Gastrocnemius medialis (tissue), 4 donors: ENCODE data around the gene METTL16. TPM values are rescaled to one million over a fixed set of nuclear protein-coding genes. Genes with fewer than 3 reads are reported as not detected.
"Not testable (repeated sequence)": the region's sequence is repeated elsewhere in the genome, so short reads cannot be mapped to it uniquely, and the experiment has no call there.

Experiments used
- ATAC-seq, 2 donors: fragments of 150-250 bp; one replicate each; pipeline ENCODE4 v1.9.1; 2016
- DNase-seq, 2 donors: peaks; one replicate each; pipeline ENCODE4 v3.0.0-alpha.2; 2019
- H3K27ac ChIP-seq, 4 donors: fragments of 200-600 bp; sonication (generic); 1 replicate in 1 of 4; 2 replicates in 3 of 4; pipeline ENCODE4 v1.5.1; 2016 to 2018; ENCODE audit warnings: mild to moderate bottlenecking in 2 of 4, moderate library complexity in 1 of 4
- H3K27me3 ChIP-seq, 3 donors: fragments of 200-600 bp; sonication (generic) in 2 of 3; 1 replicate in 1 of 3; 2 replicates in 2 of 3; pipeline versions ENCODE4 v1.5.1 to v1.6.0; 2016 to 2019; ENCODE audit warnings: mild to moderate bottlenecking in 1 of 3, moderate library complexity in 1 of 3
- H3K36me3 ChIP-seq, 2 donors: fragments of 200-600 bp; sonication (generic) in 1 of 2; one replicate each; pipeline ENCODE4 v1.5.1; 2017 to 2018
- H3K4me1 ChIP-seq, 2 donors: fragments of 200-600 bp; sonication (generic) in 1 of 2; one replicate each; pipeline ENCODE4 v1.5.1; 2016 to 2017; ENCODE audit warnings: mild to moderate bottlenecking in 2 of 2
- H3K4me3 ChIP-seq, 4 donors: fragments of 200-600 bp; sonication (generic) in 3 of 4; 1 replicate in 1 of 4; 2 replicates in 3 of 4; pipeline ENCODE4 v1.5.1; 2016 to 2019; ENCODE audit warnings: mild to moderate bottlenecking in 2 of 4
- H3K9me3 ChIP-seq, 3 donors: fragments of 200-600 bp; sonication (generic) in 2 of 3; 1 replicate in 1 of 3; 2 replicates in 2 of 3; pipeline ENCODE4 v1.5.1; 2016 to 2019
- CTCF ChIP-seq, 5 experiments: fragments of 450-650 bp in 3 of 5; fragments of 200-600 bp in 2 of 5; sonication (generic) in 2 of 5; IDR thresholded peaks in 4 of 5; conservative IDR thresholded peaks in 1 of 5; 1 replicate in 4 of 5; 2 replicates in 1 of 5; pipeline ENCODE4 v1.5.1; 2016 to 2019; ENCODE audit warnings: antibody characterized with exemption in 5 of 5, mild to moderate bottlenecking in 3 of 5, moderate library complexity in 3 of 5
- POLR2A ChIP-seq, 2 donors: fragments of 450-650 bp; IDR thresholded peaks; one replicate each; pipeline ENCODE4 v1.6.1; 2017; ENCODE audit warnings: antibody characterized with exemption in 2 of 2, mild to moderate bottlenecking in 2 of 2, moderate library complexity in 2 of 2
- in situ Hi-C, 4 donors: fragments of 200-750 bp; cut with MboI; loops; one replicate each; pipeline versions ENCODE4 v1.15.0 to v1.8.0; 2017; ENCODE audit warnings: low sequenced_read_pairs in 4 of 4
- intact Hi-C: fragments of 100-400 bp; cut with DNase I; formaldehyde crosslinking; loops from one replicate; pipeline ENCODE4 v1.15.1; 2023; ENCODE audit warnings: low total_unique reads
- total RNA-seq, 4 donors: library from RNA; depleted of rRNA; stranded (reverse); fragments of >200 nt; gene quantifications; one replicate each; pipeline versions ENCODE4 v1.1.0 to v1.2.3, GENCODE V29; 2016

METTL16 gene
- total RNA-seq, 4 donors from 2014 or later: 18.2 to 59.7 (median 25.4) TPM

DNA sequence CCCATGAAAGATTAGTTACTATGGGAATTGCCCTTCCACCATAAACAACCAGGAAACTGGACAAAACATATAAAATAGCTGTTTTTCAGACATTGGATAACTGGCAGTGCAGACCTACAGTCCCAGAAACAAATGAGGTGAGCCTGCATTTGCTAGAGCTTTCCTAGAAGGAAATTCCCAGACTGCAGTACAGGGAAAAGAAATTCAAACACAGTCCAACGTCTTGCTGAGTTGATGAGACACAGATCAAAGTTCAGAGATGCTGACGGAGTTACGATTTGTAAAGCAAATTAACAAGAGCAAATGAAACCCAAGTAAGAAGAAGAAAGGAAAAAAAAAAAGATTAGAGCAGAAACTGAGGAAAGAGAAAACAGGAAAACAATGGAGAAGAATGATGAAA lies 69.5 kb downstream of the METTL16 start:
- no peak for DNase-seq
- no peak for TF ChIP-seq POLR2A (IDR thresholded peaks at IDR 0.05)
- TF ChIP-seq CTCF (IDR thresholded peaks at IDR 0.05 in 4 of 5, conservative IDR thresholded peaks at IDR 0.05 in 1 of 5): no peak
- Histone ChIP-seq H3K27me3 (no peaks in the 10 kb centered on the region), H3K9me3 (no peaks in the 10 kb centered on the region), H3K27ac (no peak overlapping the region), H3K4me3 (no peak overlapping the region), H3K4me1 (no peaks in the 10 kb centered on the region), H3K36me3 (peaks cover 0 to 29% of the 10 kb centered on the region in 2 donors)
- in situ Hi-C loops: no loop called here
- ATAC-seq: no peak
- intact Hi-C loops: no loop called here

- ATAC-seq (no peak), DNase-seq (no peak)
- no peak overlapping the region for H3K4me3 ChIP-seq
- TF ChIP-seq POLR2A (IDR thresholded peaks at IDR 0.05): no peak
- TF ChIP-seq CTCF (IDR thresholded peaks at IDR 0.05 in 4 of 5, conservative IDR thresholded peaks at IDR 0.05 in 1 of 5): no peak
- no peaks in the 10 kb centered on the region for H3K9me3 ChIP-seq
- H3K36me3 ChIP-seq: peaks cover 0 to 39% of the 10 kb centered on the region in 2 donors
- no peaks in the 10 kb centered on the region for H3K27me3 ChIP-seq
- in situ Hi-C loops: no loop called here
- H3K27ac ChIP-seq: no peak overlapping the region
- intact Hi-C loops: no loop called here
- no peaks in the 10 kb centered on the region for H3K4me1 ChIP-seq
Measured at GRCh38 chr17:2440930-2441329, 70.8 kb downstream of the METTL16 start.

- in situ Hi-C loops, DNase-seq, H3K9me3 ChIP-seq, H3K27ac ChIP-seq, H3K27me3 ChIP-seq, H3K4me1 ChIP-seq, ATAC-seq, H3K4me3 ChIP-seq, intact Hi-C loops: not testable (repeated sequence)
- peaks cover 0 to 41% of the 10 kb centered on the region in 2 donors for H3K36me3 ChIP-seq
Measured at GRCh38 chr17:2439997-2440396, 71.7 kb downstream of the METTL16 start.

- DNase-seq (no peak), ATAC-seq (no peak)
- intact Hi-C loops (no loop called here), in situ Hi-C loops (no loop called here)
- Histone ChIP-seq H3K27ac (no peak overlapping the region), H3K27me3 (no peaks in the 10 kb centered on the region), H3K4me3 (no peak overlapping the region), H3K9me3 (no peaks in the 10 kb centered on the region), H3K4me1 (no peaks in the 10 kb centered on the region), H3K36me3 (peaks cover 0 to 41% of the 10 kb centered on the region in 2 donors)
- TF ChIP-seq POLR2A (IDR thresholded peaks at IDR 0.05): no peak
- TF ChIP-seq CTCF (IDR thresholded peaks at IDR 0.05 in 4 of 5, conservative IDR thresholded peaks at IDR 0.05 in 1 of 5): no peak
Measured at GRCh38 chr17:2438823-2439222, 72.9 kb downstream of the METTL16 start.

GRCh38 chr17:2436316-2436905 lies 75.3 kb downstream of the METTL16 start:
- no peak for ATAC-seq
- Histone ChIP-seq H3K4me3 (no peak overlapping the region), H3K27me3 (no peaks in the 10 kb centered on the region), H3K9me3 (no peaks in the 10 kb centered on the region), H3K36me3 (peaks cover 0 to 46% of the 10 kb centered on the region in 2 donors), H3K27ac (no peak overlapping the region), H3K4me1 (no peaks in the 10 kb centered on the region)
- in situ Hi-C loops: no loop called here
- no peak for TF ChIP-seq POLR2A (IDR thresholded peaks at IDR 0.05)
- TF ChIP-seq CTCF (IDR thresholded peaks at IDR 0.05 in 4 of 5, conservative IDR thresholded peaks at IDR 0.05 in 1 of 5): no peak
- intact Hi-C loops: no loop called here
- DNase-seq: no peak
